Esophagus muscularis mucosa (tissue), 4 donors: ENCODE results near the gene TANC1. TPM values are rescaled to one million over a fixed set of nuclear protein-coding genes. Genes with fewer than 3 reads are reported as not detected.
A peak's percentile ranks its signal among the peaks of the same experiment; 100 is the strongest.

Experiments
- DNase-seq: peaks from one replicate; pipeline ENCODE4 v3.0.0-alpha.2; 2017; ENCODE audit errors: extremely low spot score
- H3K27ac ChIP-seq, 4 donors: fragments of 200-600 bp; sonication (generic); replicated peaks in 1 of 4; 1 replicate in 3 of 4; 2 replicates in 1 of 4; pipeline ENCODE4 v1.5.1; 2016 to 2019; ENCODE audit warnings: mild to moderate bottlenecking in 1 of 4
- H3K27me3 ChIP-seq, 4 donors: fragments of 200-600 bp; sonication (generic); one replicate each; pipeline versions ENCODE4 v1.5.1 to v1.6.0; 2016 to 2019
- H3K36me3 ChIP-seq, 4 donors: fragments of 200-600 bp; sonication (generic); one replicate each; pipeline ENCODE4 v1.5.1; 2016 to 2019
- H3K4me1 ChIP-seq, 4 donors: fragments of 200-600 bp; sonication (generic); one replicate each; pipeline ENCODE4 v1.5.1; 2016 to 2019
- H3K4me3 ChIP-seq, 4 donors: fragments of 200-600 bp; sonication (generic); 1 replicate in 2 of 4; 2 replicates in 2 of 4; pipeline ENCODE4 v1.5.1; 2016 to 2019; ENCODE audit warnings: mild to moderate bottlenecking in 4 of 4, moderate library complexity in 1 of 4
- H3K9me3 ChIP-seq, 4 donors: fragments of 200-600 bp; sonication (generic); 1 replicate in 3 of 4; 2 replicates in 1 of 4; pipeline ENCODE4 v1.5.1; 2016 to 2019
- CTCF ChIP-seq, 3 experiments: fragments of 200-600 bp in 2 of 3; fragments of 450-650 bp in 1 of 3; sonication (generic) in 2 of 3; IDR thresholded peaks; one replicate each; pipeline ENCODE4 v1.5.1; 2017 to 2019; ENCODE audit warnings: antibody characterized with exemption in 3 of 3, mild to moderate bottlenecking in 2 of 3, moderate library complexity in 1 of 3
- EP300 ChIP-seq: sonication (generic); formaldehyde crosslinking; IDR thresholded peaks from one replicate; pipeline ENCODE4 v1.6.1; 2017; ENCODE audit warnings: antibody characterized with exemption
- POLR2A ChIP-seq: fragments of 450-650 bp; IDR thresholded peaks from one replicate; pipeline ENCODE4 v1.6.1; 2017; ENCODE audit warnings: antibody characterized with exemption, moderate library complexity, mild to moderate bottlenecking, low read depth
- POLR2AphosphoS5 ChIP-seq, 2 donors: sonication (generic); formaldehyde crosslinking; IDR thresholded peaks; one replicate each; pipeline ENCODE4 v1.6.1; 2017; ENCODE audit warnings: antibody characterized with exemption in 2 of 2
- WGBS: methylation state at CpG from one replicate; pipeline ENCODE4 v1.1.5; 2018; 5-methylcytosine and 5-hydroxymethylcytosine counted together
- intact Hi-C: fragments of 100-400 bp; cut with DNase I; formaldehyde crosslinking; loops from one replicate; pipeline ENCODE4 v1.15.1; 2023
- total RNA-seq, 4 donors: library from RNA; depleted of rRNA; stranded (reverse); fragments of >200 nt; gene quantifications; one replicate each; pipeline versions ENCODE4 v1.1.0 to v1.2.1, GENCODE V29; 2016

The TANC1 gene
- total RNA-seq, 4 donors from 2014 or later, result 34.3 to 54.0 (median 52.9) TPM

GRCh38 chr2:158948964-158949699 is 19.3 kb upstream of the TANC1 start:
- no peaks in the 10 kb centered on the region for H3K9me3 ChIP-seq
- no peak overlapping the region for H3K4me3 ChIP-seq
- DNase-seq, result no peak
- no peaks in the 10 kb centered on the region for H3K27me3 ChIP-seq
- no peak overlapping the region for H3K27ac ChIP-seq
- WGBS, result 86% methylated on average over 6 of the region's 6 CpGs
- peaks cover 7 to 11% (median 10%) of the 10 kb centered on the region in 4 donors for H3K4me1 ChIP-seq
- intact Hi-C loops, result no loop called here
- no peaks in the 10 kb centered on the region for H3K36me3 ChIP-seq
- TF ChIP-seq POLR2AphosphoS5 (IDR thresholded peaks at IDR 0.05) (no peak), CTCF (IDR thresholded peaks at IDR 0.05) (no peak), EP300 (no peak), POLR2A (no peak)

- no peak for DNase-seq
- peaks cover 14 to 31% (median 20%) of the 10 kb centered on the region in 4 donors for H3K4me1 ChIP-seq
- WGBS, result 38% methylated on average over 4 of the region's 4 CpGs
Observed at GRCh38 chr2:158953454-158953853, 15.0 kb upstream of the TANC1 start.

GRCh38 chr2:158953926-158954763 is 14.3 kb upstream of the TANC1 start:
- intact Hi-C loops, result no loop called here
- no peak for DNase-seq
- Histone ChIP-seq H3K4me3 (no peak overlapping the region), H3K9me3 (no peaks in the 10 kb centered on the region), H3K27ac (peak overlapping the region; percentile 24 to 66 (median 62)), H3K36me3 (no peaks in the 10 kb centered on the region), H3K27me3 (no peaks in the 10 kb centered on the region), H3K4me1 (peaks cover 14 to 31% (median 20%) of the 10 kb centered on the region in 4 donors)
- 18% methylated on average over 4 of the region's 5 CpGs for WGBS
- TF ChIP-seq CTCF (IDR thresholded peaks at IDR 0.05) (no peak), POLR2AphosphoS5 (IDR thresholded peaks at IDR 0.05) (peak in 1 of 2 donors; percentile 35), EP300 (no peak)

More at GRCh38 chr2:158953454-158953853, 15.0 kb upstream of the TANC1 start:
- no peaks in the 10 kb centered on the region for H3K36me3 ChIP-seq
- H3K27ac ChIP-seq, result peak overlapping the region; percentile 24 to 66 (median 62)
- H3K27me3 ChIP-seq, result no peaks in the 10 kb centered on the region
- H3K4me3 ChIP-seq, result no peak overlapping the region
- TF ChIP-seq POLR2AphosphoS5 (IDR thresholded peaks at IDR 0.05) (no peak), CTCF (IDR thresholded peaks at IDR 0.05) (no peak), EP300 (no peak), POLR2A (no peak)
- intact Hi-C loops, result no loop called here
- H3K9me3 ChIP-seq, result no peaks in the 10 kb centered on the region

- Histone ChIP-seq H3K4me3 (no peak overlapping the region), H3K27ac (no peak overlapping the region), H3K4me1 (peaks cover 14 to 31% (median 20%) of the 10 kb centered on the region in 4 donors), H3K36me3 (no peaks in the 10 kb centered on the region), H3K27me3 (no peaks in the 10 kb centered on the region), H3K9me3 (no peaks in the 10 kb centered on the region)
- intact Hi-C loops, result no loop called here
- 46% methylated on average over 2 of the region's 2 CpGs for WGBS
- no peak for TF ChIP-seq POLR2AphosphoS5 (IDR thresholded peaks at IDR 0.05)
- no peak for TF ChIP-seq EP300
- TF ChIP-seq CTCF (IDR thresholded peaks at IDR 0.05), result no peak
- TF ChIP-seq POLR2A, result no peak
- DNase-seq, result peak; percentile 55
Observed at GRCh38 chr2:158955842-158956365, 12.5 kb upstream of the TANC1 start.
